Stimulated activated CD4-positive, alpha-beta T cell treated with anti-CD3 and anti-CD28 coated beads, Interleukin-15, amount 100 ng/mL, for 1 hour (primary cell): ENCODE measurements around the gene VWA5A.
"Not testable (repeated sequence)": the region's sequence is repeated elsewhere in the genome, so short reads cannot be mapped to it uniquely, and the experiment has no call there.

Experiments used
- DNase-seq, 2 donors: peaks; one replicate each; pipeline ENCODE4 v3.0.0-alpha.2; 2020; ENCODE audit warnings: low read depth in 1 of 2, low spot score in 1 of 2

VWA5A gene

DNA sequence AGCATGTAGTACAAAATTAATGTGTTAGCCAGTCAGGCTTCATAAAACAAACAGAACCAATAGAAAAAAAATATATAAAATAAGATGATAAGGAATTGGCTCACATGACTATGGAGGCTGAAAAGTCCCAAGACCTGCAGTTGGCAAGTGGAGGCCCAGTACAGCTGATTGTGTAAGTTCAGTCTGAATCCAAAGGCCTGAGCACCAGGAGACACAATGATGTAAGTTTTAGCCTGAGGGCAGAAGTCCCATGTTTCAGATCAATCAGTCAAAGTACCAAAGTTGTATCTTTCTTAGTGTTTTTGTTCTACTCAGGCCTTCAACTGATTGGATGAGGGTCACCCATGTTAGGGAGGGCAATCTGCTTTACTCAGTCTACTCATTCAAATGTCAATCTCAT lies 53.5 kb downstream of the VWA5A start:
- no peak for DNase-seq

- not testable (repeated sequence) for DNase-seq
These were observed 55.1 kb downstream of the VWA5A start for GRCh38 chr11:124170315-124170714.

DNA sequence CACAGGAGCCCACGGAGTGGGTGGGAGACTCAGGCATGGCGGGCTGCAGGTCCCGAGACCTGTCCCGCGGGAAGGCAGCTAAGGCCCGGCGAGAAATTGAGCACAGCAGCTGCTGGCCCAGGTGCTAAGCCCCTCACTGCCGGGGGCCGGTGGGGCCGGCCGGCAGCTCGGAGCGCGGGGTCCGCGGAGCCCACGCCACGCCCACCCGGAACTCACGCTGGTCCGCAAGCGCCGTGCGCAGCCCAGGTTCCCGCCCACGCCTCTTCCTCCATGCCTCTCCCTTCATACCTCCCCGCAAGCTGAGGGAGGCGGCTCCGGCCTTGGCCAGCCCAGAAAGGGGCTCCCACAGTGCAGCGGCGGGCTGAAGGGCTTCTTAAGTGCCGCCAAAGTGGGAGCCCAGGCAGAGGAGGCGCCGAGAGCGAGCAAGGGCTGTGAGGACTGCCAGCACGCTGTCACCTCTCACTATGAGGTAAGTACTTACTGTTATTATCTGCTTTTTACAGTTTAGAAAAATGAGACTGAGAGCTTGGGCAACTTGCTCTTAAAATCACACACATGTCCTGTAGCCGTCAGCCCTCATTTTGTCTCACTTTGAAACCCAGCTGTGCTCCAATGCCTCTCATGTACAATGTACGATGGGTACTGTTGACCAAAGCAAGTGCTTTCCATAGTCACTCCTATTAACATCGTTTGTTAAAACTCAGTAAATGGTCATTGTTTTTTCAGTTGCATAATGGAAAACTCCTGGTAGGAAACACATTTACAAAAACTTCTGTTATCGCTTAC lies 55.7 kb downstream of the VWA5A start:
- no peak for DNase-seq

DNA sequence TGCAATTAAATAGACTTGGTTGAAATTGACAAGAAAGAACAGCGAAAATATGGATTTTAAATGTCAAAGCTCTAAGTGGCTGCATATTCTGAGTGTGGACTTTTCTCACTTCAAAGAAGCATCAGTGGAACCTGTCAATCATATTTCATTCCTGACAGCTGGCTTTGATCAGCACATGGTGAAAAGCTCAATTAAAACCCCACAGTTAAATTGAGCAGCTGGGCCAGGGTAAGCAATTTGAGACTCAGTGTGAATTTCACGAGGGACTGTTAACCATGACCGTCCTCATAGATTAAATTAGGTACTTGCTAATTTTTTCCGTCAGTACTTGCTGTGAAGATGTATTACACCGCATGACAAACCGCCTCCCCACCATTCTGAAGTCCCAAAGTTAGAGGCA lies 56.9 kb downstream of the VWA5A start:
- DNase-seq = no peak

DNA sequence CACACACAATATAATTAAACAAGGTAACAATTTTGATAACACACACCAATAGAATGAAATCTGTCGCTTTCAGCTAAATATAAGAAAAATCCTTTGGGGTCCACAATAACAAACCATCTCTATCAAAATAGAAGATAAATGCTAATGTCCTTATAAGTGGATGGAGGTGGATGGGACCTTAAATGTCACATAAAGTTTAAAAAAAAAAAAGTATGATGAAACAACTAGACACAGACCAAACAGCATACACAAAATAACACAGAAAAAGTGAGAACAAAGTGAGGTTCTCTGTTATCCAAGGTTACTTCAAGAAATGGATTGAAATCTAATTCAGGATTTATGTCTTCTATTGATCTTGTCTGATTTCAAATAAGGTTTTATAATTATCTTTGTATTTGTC lies 57.3 kb downstream of the VWA5A start:
- no peak for DNase-seq

DNA sequence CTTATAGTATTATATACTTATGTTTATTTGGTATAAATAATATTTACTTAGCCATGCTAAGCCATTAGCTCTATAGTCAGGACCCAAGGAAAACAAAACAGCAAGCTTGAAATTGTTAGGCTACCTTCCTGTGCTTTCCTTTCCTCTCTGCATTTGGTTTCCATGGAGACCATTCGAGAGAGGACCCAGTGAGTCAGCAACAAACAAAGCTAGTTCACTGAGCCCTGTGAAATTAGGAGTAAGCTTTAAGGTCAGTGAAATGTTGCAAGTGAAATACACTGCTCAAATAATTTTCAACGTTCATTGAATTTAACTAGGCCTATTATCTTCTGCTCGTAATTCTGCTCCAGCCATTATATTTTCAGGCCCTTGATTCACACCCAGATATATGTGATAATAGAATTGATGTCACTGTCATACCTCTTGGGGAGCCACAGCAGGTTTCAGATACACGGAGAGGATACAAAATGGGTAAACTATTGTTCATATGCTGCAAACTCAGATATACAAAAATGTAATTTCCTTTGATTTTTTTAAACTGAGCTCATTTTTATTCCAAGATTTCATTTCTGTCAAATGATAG lies 58.8 kb downstream of the VWA5A start:
- no peak for DNase-seq

GRCh38 chr11:124176925-124177715 lies 61.9 kb downstream of the VWA5A start:
- DNase-seq = no peak

DNA sequence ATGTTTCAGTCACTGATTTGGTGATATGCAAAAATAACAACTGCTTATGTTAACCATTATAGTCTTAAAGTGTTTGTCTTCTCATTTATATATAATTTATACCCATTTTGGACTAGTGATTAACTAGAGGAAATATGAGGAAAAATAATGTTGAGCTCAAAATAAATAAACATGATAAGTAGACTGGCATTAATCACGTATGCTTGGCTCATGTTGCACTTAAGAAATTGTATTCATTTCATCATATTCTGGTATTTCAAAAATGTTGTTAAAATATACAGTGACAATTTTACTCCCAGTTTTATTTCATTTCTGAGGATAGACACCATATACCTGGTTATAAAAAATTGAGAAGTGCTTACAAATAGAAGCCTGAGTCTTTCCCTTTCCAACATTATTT lies 64.1 kb downstream of the VWA5A start:
- DNase-seq = no peak

DNA sequence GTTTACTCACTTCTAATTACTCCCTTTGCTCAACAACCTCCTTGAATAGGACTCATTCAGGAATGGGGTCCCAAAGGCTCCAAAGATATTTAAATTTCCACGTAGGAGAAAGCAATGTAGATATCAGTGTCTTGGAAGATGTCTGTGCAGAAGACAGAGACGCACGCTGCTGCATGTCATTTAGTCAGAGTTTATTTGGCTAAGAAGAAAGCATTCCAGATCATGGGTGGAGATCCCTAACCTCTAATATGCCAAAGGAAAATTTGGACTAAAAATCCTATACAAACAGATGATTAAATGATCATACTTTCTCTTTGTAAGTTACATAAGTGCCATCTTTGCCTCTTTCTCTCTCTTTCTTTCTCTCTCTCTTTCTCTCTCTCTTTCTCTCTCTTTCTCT lies 67.8 kb downstream of the VWA5A start, which contains the start of gene OR10D3:
TSS of gene OR10D3 (plus strand) at position 278 of the 400 bp plus-strand sequence. CDS start 1,925 bp downstream, outside the sequence.
- no peak for DNase-seq

- no peak for DNase-seq
These were observed 75.3 kb downstream of the VWA5A start for GRCh38 chr11:124190298-124191139.

- DNase-seq = no peak
These were observed 78.2 kb downstream of the VWA5A start for GRCh38 chr11:124193221-124194010.

DNA sequence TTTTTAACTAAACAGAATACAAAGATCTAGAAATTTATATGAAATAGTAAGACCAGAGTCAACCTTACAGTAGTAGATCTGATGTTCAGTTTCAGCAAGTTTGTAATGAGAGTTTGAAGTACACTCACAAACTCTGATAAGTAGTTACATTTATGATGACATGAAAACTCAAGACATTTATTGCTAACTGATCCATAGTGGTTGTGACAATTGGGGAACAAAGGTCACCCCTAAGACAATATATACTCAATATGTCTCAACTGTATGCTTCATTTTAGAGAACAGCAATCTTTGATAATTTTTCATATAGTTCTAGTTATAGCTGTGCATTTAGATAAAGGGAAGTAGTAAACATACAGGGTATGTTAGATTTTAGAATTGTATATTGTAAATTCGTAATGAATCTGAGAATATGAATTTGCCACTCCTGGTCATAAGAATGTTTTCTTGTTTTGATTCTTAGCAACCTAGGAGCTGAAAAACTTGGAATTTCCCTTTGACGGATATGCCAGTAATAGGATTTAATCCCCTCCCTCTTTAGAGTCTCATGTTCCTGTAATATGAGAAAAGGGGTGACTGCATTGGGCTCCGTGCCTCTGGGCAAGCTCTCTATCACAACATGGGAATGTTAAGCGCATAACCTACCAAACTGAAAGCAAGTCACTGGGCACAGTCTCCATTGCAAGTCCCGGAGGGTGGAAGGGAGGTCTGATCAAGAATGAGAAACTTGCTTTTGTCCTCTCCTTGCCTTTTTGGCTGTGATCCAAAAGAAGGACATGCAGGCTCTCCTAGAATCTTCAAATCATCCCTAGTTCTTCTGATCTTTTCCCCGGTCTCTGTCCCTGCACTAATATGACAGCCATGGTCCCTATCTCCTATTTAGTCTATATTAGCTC lies 79.3 kb downstream of the VWA5A start:
- DNase-seq = no peak

DNA sequence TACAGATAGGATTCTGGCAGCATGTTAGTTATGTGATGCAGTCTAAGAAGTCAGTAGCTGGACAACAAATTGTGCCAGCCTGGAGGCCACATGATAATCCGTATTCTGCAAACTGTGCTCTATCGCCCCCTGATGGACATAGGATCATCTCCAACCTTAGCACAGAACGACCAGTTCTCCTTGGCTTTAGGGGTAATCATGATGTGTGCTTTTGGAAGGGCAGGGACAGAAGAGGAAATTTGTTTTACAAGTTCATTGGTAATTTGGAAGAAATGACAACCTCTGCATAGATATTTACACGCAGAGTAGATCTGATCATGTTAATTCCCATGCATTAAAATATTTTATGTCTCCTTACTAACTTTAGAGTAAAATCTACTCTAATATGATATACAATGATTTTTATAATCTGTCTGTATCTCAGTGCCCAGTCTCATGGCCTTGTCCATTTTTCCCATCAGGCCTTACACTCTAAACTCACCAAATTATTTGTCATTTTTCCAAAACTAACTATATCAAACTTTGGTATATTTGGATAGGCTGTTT lies 80.0 kb downstream of the VWA5A start:
- no peak for DNase-seq
